Measurements from ENCODE around the gene SSH2. TPM values are rescaled to one million over a fixed set of nuclear protein-coding genes. Genes with fewer than 3 reads are reported as not detected.
A peak's percentile ranks its signal among the peaks of the same experiment; 100 is the strongest.

The SSH2 gene
- total and polyA plus RNA-seq, 2 experiments from 2014 or later, result 32.4 to 43.2 TPM

DNA sequence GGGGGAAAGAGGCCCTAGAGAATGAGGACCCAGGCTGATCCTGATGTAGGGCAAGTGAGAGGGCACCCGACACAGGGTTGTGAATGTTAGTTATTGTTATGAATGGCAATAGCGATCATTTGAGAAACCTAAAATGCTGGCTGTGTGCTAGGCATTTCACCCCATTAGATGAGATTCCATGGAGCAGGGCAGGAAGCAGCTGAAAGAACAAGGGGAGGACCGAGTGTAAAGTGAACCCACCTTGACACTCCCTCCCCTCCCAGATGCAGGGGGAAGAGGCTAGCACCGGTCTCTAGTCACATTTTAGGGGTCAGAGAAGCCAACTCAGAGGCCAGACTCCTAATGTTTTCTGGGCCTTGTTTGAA, 306.8 kb downstream of the SSH2 start:
- Histone ChIP-seq H3K4me3 (peak overlapping the region; percentile 70), H3K27me3 (no peaks in the 10 kb centered on the region), H3K4me1 (ENCODE audit: low read depth) (peaks cover 41% of the 10 kb centered on the region), H3K27ac (peak overlapping the region; percentile 91), H3K36me3 (no peaks in the 10 kb centered on the region), H3K9me3 (ENCODE audit: low read depth) (no peaks in the 10 kb centered on the region)
- no peak for DNase-seq (ENCODE audit: low read depth in 1 of 2, low spot score in 1 of 2)
- TF ChIP-seq, protein P1, sequence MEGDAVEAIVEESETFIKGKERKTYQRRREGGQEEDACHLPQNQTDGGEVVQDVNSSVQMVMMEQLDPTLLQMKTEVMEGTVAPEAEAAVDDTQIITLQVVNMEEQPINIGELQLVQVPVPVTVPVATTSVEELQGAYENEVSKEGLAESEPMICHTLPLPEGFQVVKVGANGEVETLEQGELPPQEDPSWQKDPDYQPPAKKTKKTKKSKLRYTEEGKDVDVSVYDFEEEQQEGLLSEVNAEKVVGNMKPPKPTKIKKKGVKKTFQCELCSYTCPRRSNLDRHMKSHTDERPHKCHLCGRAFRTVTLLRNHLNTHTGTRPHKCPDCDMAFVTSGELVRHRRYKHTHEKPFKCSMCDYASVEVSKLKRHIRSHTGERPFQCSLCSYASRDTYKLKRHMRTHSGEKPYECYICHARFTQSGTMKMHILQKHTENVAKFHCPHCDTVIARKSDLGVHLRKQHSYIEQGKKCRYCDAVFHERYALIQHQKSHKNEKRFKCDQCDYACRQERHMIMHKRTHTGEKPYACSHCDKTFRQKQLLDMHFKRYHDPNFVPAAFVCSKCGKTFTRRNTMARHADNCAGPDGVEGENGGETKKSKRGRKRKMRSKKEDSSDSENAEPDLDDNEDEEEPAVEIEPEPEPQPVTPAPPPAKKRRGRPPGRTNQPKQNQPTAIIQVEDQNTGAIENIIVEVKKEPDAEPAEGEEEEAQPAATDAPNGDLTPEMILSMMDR (IDR thresholded peaks at IDR 0.05; ENCODE audit: low read depth, low read length), result no peak

DNA sequence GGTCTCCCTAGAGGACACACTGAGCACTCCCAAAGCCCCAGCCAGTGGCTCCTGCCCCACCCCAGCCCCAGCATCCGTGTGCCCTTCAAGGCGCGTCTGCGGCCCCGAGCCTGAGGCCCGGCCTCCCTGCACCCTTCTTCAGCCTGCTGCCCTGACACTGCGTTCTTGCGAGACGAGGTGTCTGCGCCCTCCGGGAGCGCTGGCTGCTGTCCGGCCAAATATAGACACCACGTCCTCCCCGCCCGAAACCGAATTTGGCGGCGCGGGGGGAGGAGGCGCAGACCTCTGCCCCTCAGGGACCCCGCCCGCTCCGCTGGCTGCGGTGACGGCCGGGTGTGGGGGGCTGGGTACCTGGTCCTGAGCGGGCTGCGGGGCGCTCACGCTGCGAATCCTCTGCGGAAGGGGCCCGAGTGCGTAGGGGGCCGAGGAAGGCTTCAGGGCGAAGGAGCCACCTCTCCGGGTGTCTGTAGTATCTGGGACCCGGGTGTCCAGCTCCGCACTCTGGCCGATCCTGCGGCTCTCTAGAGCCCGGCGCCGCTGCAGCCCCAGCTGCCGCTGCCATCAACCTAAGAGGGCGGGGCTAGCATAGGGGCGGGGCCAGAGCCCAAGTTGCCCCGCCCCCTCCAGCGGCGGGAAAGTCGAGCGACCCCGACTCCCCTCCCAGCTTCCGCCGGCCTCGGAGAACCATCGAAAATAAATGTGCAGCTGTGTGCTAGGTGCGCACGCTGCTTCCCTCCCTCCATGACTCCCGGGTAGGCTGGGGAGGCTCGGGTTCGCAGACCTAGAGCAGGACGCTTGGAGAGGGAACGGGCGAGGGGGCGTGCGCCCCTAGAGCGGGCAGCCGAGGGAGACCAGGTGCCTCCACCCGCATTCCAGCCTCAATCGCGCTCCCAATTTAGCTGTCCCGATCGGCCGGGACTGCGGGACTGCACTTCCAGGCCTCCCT, 307.4 kb downstream of the SSH2 start, which contains the start of gene CORO6:
CORO6 (minus strand) TSS at position 576 of the 946 bp plus-strand sequence. CDS start 1,491 bp downstream, outside the sequence.
- no peaks in the 10 kb centered on the region for H3K27me3 ChIP-seq
- H3K27ac ChIP-seq, result peak within 1 kb of the TSS; percentile 91
- no peaks in the 10 kb centered on the region for H3K36me3 ChIP-seq
- peaks cover 45% of the 10 kb centered on the region for H3K4me1 ChIP-seq (ENCODE audit: low read depth)
- peak within 1 kb of the TSS; percentile 70 for H3K4me3 ChIP-seq
- peak; percentile 59 to 92 for DNase-seq (ENCODE audit: low read depth in 1 of 2, low spot score in 1 of 2)
- H3K9me3 ChIP-seq (ENCODE audit: low read depth), result no peaks in the 10 kb centered on the region
- TF ChIP-seq, protein P1 (IDR thresholded peaks at IDR 0.05; ENCODE audit: low read depth, low read length), result no peak

DNA sequence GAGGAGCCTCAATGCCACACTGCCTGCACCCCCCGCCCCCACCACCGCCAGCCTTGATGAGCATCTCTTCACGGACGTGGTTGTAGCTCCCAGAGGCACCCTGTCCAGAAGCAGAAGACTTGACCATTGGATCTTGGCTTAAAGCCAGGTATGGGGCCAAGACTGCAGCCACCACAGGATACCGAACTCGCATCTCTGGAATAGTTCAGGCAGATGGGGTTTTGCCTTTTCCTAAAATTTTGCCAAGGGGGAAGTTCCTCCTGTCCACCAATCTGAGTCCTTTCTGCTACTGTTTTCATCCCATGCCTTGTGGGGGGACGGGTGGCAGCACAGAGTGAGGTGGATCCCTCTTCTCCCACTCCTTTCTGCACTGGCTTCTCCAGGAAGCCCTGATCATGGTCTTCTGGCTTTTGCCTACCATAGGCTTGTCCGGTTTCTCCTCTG, 308.3 kb downstream of the SSH2 start:
- peaks cover 3% of the 10 kb centered on the region for H3K27me3 ChIP-seq
- DNase-seq (ENCODE audit: low read depth in 1 of 2, low spot score in 1 of 2), result peak in 1 of 2 donors; percentile 44

DNA sequence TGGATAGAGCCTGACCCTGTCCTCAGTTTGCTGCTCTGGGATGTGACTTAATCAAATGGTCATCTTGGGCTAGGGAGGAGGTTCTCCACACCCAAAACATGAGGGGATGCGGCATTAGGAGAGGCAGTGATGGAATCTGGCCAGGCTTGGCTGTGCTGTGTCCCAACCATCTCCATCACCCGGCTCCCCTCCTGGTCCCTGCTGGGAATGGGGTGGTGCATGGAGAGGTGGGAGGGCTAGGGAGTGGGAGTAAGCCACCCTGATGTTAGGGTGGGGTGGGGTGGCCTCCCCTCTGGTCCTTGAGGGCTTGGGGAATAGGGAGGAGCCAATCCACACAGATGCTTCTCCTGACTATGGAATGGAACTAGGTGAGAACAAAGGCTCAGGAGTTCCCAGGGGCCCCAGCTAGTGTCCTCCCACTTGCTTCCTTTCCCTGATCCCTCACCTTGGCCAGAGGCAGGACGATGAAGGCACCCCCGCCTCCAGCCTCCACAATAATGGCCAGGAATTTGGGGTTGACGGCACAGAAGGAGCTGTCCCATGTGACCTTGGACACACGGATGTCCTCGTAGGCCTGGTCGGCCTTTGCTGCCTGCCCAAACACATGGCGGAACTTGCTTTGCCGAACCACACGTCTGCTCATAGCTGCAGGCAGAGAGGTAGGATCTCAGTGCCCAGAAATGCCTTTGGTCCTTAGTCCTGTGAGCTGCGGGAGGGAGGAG, 309.1 kb downstream of the SSH2 start:
- Histone ChIP-seq H3K27me3 (peaks cover 11% of the 10 kb centered on the region), H3K9me3 (ENCODE audit: low read depth) (no peaks in the 10 kb centered on the region), H3K36me3 (no peaks in the 10 kb centered on the region), H3K27ac (peak overlapping the region; percentile 91), H3K4me1 (ENCODE audit: low read depth) (peaks cover 52% of the 10 kb centered on the region), H3K4me3 (peak overlapping the region; percentile 70)
- TF ChIP-seq, protein P1 (IDR thresholded peaks at IDR 0.05; ENCODE audit: low read depth, low read length), result no peak
- DNase-seq (ENCODE audit: low read depth in 1 of 2, low spot score in 1 of 2), result no peak

More for the DNA sequence above, 308.3 kb downstream of the SSH2 start:
- Histone ChIP-seq H3K4me1 (ENCODE audit: low read depth) (peaks cover 52% of the 10 kb centered on the region), H3K4me3 (peak overlapping the region; percentile 70), H3K9me3 (ENCODE audit: low read depth) (no peaks in the 10 kb centered on the region), H3K36me3 (no peaks in the 10 kb centered on the region), H3K27ac (peak overlapping the region; percentile 91)
- TF ChIP-seq, protein P1 (IDR thresholded peaks at IDR 0.05; ENCODE audit: low read depth, low read length), result no peak

DNA sequence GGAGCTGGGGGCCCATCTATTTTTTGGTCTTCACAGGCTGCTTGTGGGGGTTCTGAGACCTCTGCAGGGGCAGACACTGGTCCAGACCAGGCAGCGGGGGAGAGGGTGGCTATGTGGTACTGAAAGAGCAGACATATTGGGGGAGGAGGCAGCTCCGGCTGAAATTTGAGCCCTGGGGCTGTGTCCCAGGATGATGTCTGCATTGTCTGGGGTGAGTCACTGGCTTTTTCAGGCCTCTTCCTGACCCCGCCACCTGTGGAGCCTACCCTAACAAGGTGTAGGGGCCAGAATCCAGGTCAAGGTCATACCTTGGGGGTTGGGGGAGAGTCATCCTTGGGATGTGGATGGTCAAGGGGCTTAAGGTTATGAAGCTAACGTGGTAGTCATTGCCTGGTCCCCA, 309.8 kb downstream of the SSH2 start:
- H3K27me3 ChIP-seq, result peaks cover 13% of the 10 kb centered on the region
- no peak overlapping the region for H3K4me3 ChIP-seq
- no peaks in the 10 kb centered on the region for H3K9me3 ChIP-seq (ENCODE audit: low read depth)
- TF ChIP-seq, protein P1 (IDR thresholded peaks at IDR 0.05; ENCODE audit: low read depth, low read length), result no peak
- H3K4me1 ChIP-seq (ENCODE audit: low read depth), result peaks cover 52% of the 10 kb centered on the region
- peak overlapping the region; percentile 76 for H3K27ac ChIP-seq
- H3K36me3 ChIP-seq, result no peaks in the 10 kb centered on the region
- no peak for DNase-seq (ENCODE audit: low read depth in 1 of 2, low spot score in 1 of 2)
